Neural crest cell (in vitro differentiated cells): ENCODE data around the gene FBXW8. TPM values are rescaled to one million over a fixed set of nuclear protein-coding genes. Genes with fewer than 3 reads are reported as not detected.

Experiments used
- DNase-seq: peaks from one replicate; pipeline ENCODE4 v3.0.0; 2021; ENCODE audit warnings: low read depth, mixed read lengths, low spot score
- H3K27ac Mint-ChIP-seq: one replicate; pipeline ENCODE4 v1.8.0; 2021; ENCODE audit warnings: mild to moderate bottlenecking, mixed read lengths; ENCODE audit not compliant: unreplicated experiment
- H3K27me3 Mint-ChIP-seq: 2 replicates; pipeline ENCODE4 v1.8.0; 2021; ENCODE audit warnings: low read depth, mild to moderate bottlenecking, mixed read lengths
- H3K36me3 Mint-ChIP-seq: 2 replicates; pipeline ENCODE4 v1.8.0; 2021; ENCODE audit warnings: low read depth, mild to moderate bottlenecking, mixed read lengths
- H3K4me1 Mint-ChIP-seq: 2 replicates; pipeline ENCODE4 v1.8.0; 2021; ENCODE audit warnings: mixed read lengths
- H3K4me3 Mint-ChIP-seq: one replicate; pipeline ENCODE4 v1.8.0; 2021; ENCODE audit warnings: mild to moderate bottlenecking, mixed read lengths
- H3K9me3 Mint-ChIP-seq: 2 replicates; pipeline ENCODE4 v1.8.0; 2021; ENCODE audit warnings: mixed read lengths
- total RNA-seq: library from RNA; stranded (reverse); gene quantifications from 2 replicates; pipeline ENCODE4 v1.2.1, GENCODE V29; 2021
- TF ChIP-seq, protein P1 (sequence below): fragments of 200-600 bp; sonication (generic); conservative IDR thresholded peaks from 2 replicates; pipeline ENCODE4 v1.5.0; 2021; ENCODE audit warnings: antibody characterized with exemption, mild to moderate bottlenecking

FBXW8 gene
- total RNA-seq, 1 donor from 2014 or later: 34.8 TPM

DNA sequence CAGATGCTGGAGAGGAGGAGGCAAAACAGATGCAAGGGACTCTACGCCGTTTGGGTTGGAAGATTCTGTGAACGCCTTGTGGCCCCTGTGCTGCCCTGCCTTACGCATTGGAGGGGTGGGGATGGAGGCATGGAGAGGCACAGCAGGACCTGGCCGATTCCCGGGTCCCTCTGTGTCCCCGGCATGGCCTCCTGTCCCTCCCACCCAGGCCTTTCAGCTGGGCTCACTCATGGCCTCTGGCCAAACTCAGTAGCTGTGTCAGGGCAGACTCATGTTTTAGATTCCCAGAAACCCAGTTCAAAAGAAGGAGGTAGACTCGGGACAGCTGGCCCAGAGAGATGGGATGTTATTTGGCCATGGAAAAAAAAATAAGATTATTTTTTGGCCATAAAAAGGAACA, 148.4 kb downstream of the FBXW8 start:
- TF ChIP-seq, protein P1, sequence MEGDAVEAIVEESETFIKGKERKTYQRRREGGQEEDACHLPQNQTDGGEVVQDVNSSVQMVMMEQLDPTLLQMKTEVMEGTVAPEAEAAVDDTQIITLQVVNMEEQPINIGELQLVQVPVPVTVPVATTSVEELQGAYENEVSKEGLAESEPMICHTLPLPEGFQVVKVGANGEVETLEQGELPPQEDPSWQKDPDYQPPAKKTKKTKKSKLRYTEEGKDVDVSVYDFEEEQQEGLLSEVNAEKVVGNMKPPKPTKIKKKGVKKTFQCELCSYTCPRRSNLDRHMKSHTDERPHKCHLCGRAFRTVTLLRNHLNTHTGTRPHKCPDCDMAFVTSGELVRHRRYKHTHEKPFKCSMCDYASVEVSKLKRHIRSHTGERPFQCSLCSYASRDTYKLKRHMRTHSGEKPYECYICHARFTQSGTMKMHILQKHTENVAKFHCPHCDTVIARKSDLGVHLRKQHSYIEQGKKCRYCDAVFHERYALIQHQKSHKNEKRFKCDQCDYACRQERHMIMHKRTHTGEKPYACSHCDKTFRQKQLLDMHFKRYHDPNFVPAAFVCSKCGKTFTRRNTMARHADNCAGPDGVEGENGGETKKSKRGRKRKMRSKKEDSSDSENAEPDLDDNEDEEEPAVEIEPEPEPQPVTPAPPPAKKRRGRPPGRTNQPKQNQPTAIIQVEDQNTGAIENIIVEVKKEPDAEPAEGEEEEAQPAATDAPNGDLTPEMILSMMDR: no peak
- H3K36me3 Mint-ChIP-seq: no peaks in the 10 kb centered on the region
- H3K27ac Mint-ChIP-seq: no peak overlapping the region
- no peak overlapping the region for H3K4me3 Mint-ChIP-seq
- H3K4me1 Mint-ChIP-seq: peaks cover 20% of the 10 kb centered on the region
- DNase-seq: no peak
- no peaks in the 10 kb centered on the region for H3K9me3 Mint-ChIP-seq
- peaks cover 2% of the 10 kb centered on the region for H3K27me3 Mint-ChIP-seq

GRCh38 chr12:117060246-117060928, 149.6 kb downstream of the FBXW8 start:
- peak overlapping the region; percentile 10 for H3K27ac Mint-ChIP-seq
- DNase-seq: peak; percentile 33

DNA sequence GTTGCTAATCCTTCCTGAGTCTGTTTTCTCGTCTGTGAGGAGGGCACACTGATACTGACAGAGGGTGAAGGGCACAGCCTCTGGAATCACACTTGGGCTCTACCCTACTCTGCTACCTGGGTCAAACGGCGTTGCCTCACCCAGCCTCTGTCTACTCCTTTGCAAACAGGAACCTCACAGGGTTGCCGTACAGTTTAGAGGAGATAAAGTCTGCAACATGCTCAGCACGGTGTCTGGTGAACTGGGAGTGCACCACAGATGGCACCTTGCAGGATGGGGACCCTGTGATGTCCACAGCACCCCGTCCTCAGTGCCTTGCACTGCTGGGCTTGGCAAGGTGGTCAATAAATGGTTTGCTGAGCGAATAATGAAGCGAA, 150.2 kb downstream of the FBXW8 start:
- H3K9me3 Mint-ChIP-seq: no peaks in the 10 kb centered on the region
- peaks cover 2% of the 10 kb centered on the region for H3K27me3 Mint-ChIP-seq
- no peak overlapping the region for H3K4me3 Mint-ChIP-seq
- DNase-seq: no peak
- H3K4me1 Mint-ChIP-seq: peaks cover 20% of the 10 kb centered on the region
- H3K36me3 Mint-ChIP-seq: no peaks in the 10 kb centered on the region
- no peak overlapping the region for H3K27ac Mint-ChIP-seq
- TF ChIP-seq, protein P1: no peak

More at GRCh38 chr12:117060246-117060928, 149.6 kb downstream of the FBXW8 start:
- H3K36me3 Mint-ChIP-seq: no peaks in the 10 kb centered on the region
- H3K27me3 Mint-ChIP-seq: peaks cover 2% of the 10 kb centered on the region
- peaks cover 20% of the 10 kb centered on the region for H3K4me1 Mint-ChIP-seq
- no peak overlapping the region for H3K4me3 Mint-ChIP-seq
- H3K9me3 Mint-ChIP-seq: no peaks in the 10 kb centered on the region
- TF ChIP-seq, protein P1: no peak

- Mint-ChIP-seq H3K36me3 (no peaks in the 10 kb centered on the region), H3K4me1 (peaks cover 20% of the 10 kb centered on the region)
Measured at GRCh38 chr12:117061555-117062079, 150.9 kb downstream of the FBXW8 start.

DNA sequence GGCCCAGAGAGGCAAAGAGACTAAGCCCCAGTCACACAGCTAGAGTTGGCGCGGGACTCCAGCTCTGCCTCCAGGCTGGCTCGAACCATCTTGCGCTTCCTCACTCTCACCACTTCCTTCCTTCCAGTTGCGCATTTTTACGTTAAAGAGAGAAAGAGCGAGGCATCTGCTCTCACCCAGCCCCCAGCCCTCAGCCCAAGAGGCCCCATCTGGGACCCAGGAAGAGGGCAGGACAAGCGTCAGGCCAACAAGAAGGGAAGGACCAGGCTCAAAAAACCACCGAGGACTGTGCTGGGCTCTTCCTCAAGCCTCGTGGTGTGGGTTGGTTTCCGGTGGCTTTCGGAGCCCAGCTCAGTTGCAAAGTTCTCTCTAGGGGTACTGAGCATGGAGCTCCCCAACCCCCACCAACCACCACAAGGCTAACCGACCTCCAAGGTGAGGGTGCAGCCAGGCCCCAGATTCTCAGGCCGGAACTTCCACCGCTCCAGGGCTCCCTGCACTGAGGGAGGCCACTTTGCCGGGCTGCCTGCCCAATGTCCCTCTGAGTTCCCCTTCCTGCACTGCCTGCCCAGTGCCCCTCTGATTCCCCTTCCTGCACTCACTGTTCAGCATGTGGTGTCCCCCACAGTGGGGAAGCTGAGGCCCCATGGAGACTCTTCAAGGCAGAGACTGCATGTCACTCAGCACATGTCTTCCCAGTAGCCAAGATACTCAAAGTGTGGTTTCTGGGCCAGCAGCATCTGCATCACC, 152.6 kb downstream of the FBXW8 start:
- TF ChIP-seq, protein P1: no peak
- no peak overlapping the region for H3K4me3 Mint-ChIP-seq
- peaks cover 2% of the 10 kb centered on the region for H3K27me3 Mint-ChIP-seq
- no peaks in the 10 kb centered on the region for H3K36me3 Mint-ChIP-seq
- H3K27ac Mint-ChIP-seq: no peak overlapping the region
- peaks cover 20% of the 10 kb centered on the region for H3K4me1 Mint-ChIP-seq
- no peak for DNase-seq
- no peaks in the 10 kb centered on the region for H3K9me3 Mint-ChIP-seq

More at GRCh38 chr12:117061555-117062079, 150.9 kb downstream of the FBXW8 start:
- H3K4me3 Mint-ChIP-seq: no peak overlapping the region
- DNase-seq: no peak
- no peaks in the 10 kb centered on the region for H3K9me3 Mint-ChIP-seq
- TF ChIP-seq, protein P1: no peak
- no peak overlapping the region for H3K27ac Mint-ChIP-seq
- H3K27me3 Mint-ChIP-seq: peaks cover 2% of the 10 kb centered on the region
